GM21360 (cell line): ENCODE results near the gene EOGT.
A peak's percentile ranks its signal among the peaks of the same experiment; 100 is the strongest.

Source experiments
- ATAC-seq: cut with Tn5 transposase; IDR thresholded peaks from one replicate; pipeline ENCODE4 v1.9.1; 2021; ENCODE audit warnings: mild to moderate bottlenecking, moderate library complexity; ENCODE audit not compliant: unreplicated experiment

Gene EOGT

GRCh38 chr3:69013253-69014021, at the start of gene EOGT:
Gene EOGT, minus strand, starts transcription at chr3:69013684. Its CDS starts 3,838 bp downstream, at chr3:69009846.
- ATAC-seq, result peak; percentile 79

DNA sequence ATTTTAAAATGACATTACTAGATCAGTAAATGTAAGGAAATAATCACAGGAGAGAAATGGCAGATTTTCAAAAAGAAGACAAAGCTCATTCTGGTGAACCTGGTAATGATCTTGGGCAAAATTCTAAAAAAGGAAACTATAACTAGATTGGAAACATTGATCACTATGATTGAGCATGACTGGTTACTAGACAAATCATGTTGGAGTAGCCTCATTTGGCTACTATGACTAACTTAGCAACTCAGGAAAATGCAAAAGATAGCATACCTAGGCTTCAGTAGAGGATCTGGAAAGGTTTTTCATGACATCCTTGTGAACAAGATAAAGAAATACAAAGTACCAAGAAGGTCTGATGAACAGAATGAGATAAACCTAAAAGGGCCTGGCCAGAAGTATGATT, 46.2 kb upstream of the EOGT start:
- ATAC-seq, result no peak

DNA sequence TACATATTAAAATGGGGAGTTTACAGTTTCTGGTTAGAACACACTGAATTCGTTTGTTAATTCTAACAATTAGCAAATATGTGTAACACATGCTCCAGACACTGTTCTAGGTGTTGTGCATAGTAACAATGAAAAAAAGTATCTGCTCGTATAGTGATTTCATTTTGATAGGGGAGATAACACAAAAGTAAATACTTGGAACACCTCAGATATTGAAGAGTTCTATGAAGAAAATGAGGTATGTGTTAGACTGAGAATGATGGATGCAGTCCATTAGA, 45.4 kb upstream of the EOGT start:
- ATAC-seq, result no peak

DNA sequence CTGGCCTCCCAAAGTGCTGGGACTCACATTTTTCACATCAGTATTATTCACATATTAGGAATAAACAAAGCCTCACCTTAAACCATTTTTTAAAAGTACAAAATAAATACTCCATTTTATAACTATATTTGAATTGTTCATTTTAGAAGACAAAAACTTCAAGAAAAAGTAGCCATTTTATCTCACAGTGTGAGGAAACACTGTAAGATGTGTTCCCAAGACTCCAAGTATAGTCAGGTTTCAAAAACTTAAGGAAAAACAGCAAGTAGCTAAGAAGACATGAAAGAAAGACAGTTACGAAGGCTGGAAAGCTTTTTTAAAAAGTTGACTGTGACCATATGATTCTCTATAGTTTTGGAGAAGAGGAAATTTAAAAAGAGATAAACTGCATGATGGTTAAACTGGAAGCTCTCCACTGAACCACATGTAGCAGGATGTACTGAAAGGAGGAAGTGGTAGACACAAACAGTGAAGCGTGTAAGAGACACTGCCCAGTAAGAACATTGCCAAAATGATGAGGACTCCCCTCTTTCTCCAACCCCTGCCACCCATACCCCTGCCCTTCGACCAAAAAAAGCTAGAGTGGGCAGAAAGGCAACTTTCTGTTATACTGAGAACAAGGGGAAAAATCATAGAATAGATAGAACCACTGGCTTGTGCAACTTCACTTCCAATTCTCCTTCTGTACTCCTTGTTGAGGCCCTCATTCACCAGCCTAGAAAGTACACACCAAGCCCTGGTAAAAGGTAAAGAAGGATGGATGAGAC, 44.9 kb upstream of the EOGT start:
- peak; percentile 100 for ATAC-seq

- ATAC-seq, result no peak
These were observed 39.0 kb upstream of the EOGT start for GRCh38 chr3:69052472-69052898.

- peak; percentile 94 for ATAC-seq
These were observed 38.4 kb upstream of the EOGT start, which contains the start of gene TMF1 for GRCh38 chr3:69051756-69052471. Gene TMF1, minus strand, starts transcription at chr3:69052333. Its CDS starts 247 bp downstream, at chr3:69052086.

DNA sequence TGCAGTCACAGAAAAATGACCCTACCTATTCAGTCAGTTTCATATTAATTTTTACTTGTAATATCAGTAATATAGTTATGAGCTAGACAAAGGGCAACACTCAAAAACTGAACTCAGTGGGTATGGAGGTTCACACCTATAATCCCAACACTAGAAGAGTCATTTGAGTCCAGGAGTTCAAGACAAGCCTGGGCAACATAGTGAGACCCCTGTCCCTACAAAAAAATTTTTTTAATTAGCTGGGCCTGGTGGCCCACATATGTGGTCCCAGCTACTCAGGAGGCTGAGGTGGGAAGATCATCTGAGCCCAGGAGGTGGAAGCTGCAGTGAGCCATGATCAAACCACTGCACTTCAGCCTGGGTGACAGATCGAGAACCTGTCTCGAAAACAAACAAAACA, 35.5 kb upstream of the EOGT start:
- no peak for ATAC-seq

GRCh38 chr3:69044608-69045007, 31.1 kb upstream of the EOGT start:
- no peak for ATAC-seq

DNA sequence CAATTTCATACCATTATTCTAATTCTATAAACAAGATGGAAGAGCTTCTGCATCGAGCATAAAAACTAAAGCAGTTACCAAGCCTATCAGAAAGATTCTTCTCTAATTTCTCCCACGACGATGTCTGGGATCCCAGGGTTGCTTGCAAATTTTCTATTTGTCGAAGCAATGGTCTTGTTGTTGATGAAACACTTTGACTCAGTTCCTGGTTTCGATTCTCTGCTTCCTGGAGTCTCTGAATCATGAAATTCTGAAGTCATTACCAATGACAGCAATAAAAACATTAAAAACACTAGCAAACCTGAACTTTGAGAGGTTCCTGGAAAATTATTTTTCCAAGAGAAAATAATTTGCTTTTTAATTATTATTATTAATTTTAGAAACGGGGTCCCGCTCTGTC, 20.0 kb upstream of the EOGT start:
- no peak for ATAC-seq

DNA sequence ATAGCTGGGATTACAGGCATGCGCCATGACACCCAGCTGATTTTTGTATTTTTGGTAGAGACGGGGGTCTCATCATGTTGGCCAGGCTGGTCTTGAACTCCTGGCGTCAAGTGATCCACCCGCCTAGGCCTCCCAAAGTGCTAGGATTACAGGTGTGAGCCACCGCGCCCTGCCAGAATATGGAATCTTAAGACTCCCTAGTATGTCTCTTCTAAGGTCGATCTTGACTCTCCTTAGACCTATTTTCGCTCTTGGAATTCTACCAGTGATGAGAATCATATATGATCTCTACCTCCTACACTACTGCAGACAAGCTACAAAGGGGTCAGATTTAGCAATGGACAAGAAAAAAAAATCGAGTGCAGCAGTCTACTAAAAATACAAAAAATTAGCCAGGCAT, 19.3 kb upstream of the EOGT start:
- ATAC-seq, result no peak

DNA sequence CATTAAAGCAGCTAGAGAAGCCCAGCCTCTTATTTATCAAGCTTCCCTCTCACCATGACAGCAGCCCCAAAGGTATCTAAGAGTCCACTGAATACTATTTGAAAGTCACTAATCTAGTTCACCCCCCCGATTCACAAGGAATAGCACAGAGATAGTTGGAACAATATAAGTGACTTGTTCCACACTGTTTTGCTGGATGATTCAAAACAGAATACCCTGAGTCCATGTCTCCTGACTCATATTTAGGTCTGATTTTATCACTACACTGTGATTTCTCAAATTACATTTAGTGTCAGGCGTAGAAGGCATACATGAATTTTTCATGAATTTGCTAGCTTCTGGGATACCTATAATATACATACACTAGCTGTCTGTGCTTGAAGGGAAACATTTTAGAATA, 18.7 kb upstream of the EOGT start:
- no peak for ATAC-seq

- ATAC-seq, result no peak
These were observed 18.2 kb upstream of the EOGT start for GRCh38 chr3:69031635-69032034.

DNA sequence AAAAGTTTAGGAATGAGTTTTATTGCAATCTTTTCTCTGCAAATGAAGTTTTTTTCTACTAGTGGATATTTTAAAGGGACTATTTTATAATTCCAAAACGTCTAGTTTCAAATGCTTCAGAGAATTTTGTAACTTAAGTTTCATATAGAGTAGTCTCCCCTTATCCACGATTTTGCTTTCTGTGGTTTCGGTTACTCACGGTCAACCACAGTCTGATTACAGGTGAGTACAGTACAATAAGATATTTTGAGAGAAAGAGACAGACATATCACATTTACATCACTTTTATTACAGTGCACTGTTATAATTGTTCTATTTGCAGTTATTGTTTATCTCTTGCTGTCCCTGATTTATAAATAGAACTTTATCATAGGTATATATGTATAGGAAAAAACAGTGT, 7.4 kb upstream of the EOGT start:
- ATAC-seq, result no peak

- no peak for ATAC-seq
These were observed 6.9 kb upstream of the EOGT start for GRCh38 chr3:69020424-69020823.

- ATAC-seq, result no peak
These were observed 3.4 kb upstream of the EOGT start for GRCh38 chr3:69016901-69017300.

DNA sequence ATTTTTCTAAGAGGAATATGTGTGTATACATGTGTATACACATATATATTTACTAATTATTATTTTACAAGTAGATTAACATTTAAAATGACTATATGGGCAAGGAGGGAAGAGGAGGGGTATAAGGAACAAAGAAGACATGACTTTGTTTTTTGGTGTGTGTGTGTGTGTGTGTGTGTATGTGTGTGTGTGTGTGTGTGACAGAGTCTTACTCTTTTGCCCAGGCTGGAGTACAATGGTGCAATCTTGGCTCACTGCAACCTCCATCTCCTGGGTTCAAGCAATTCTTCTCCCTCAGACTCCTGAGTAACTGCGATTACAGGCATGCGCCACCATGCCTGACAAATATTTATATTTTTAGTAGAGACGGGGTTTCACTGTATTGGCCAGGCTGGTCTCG, 2.6 kb upstream of the EOGT start:
- no peak for ATAC-seq

GRCh38 chr3:69014022-69014580, 617 bp upstream of the EOGT start:
- ATAC-seq, result no peak

GRCh38 chr3:69012800-69013252, 658 bp downstream of the EOGT start:
- peak; percentile 37 for ATAC-seq

DNA sequence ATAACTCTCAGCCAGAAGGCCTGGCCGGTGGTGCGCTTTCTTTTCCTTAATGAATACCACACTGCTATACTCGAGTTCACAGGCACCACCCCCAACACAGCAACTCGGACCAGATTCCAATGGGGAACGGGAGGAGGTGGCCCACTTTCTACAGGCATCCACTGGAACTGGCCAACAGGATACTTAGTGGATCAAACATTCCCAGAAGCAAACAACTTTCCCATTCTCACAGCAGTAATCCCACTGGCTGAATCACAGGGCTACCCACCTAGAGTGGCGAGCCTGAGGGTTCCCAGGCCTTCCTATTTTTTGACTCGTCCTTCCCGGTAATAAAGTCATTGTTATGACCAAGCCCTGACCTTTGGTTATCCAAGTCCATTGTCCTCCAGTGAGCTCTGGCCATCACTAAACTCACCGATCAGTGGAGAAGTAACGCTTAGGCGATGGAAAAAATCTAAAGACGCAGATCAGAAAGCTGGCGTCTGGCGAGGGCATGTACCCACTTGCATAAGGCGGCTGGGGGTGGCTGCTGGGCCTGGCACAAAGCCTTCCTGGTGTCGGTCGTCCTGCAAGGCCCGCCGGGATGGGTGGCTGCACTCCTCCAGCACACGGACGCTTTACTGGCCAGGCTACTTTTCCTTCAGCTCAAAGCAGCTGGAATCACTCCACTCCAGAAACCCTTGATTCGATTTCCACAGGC, 1.2 kb downstream of the EOGT start:
- ATAC-seq, result no peak

- ATAC-seq, result no peak
These were observed 2.3 kb downstream of the EOGT start for GRCh38 chr3:69011096-69011730.
